H1 (cell line): ENCODE data around the gene PPP2R3C. TPM values are rescaled to one million over a fixed set of nuclear protein-coding genes. Genes with fewer than 3 reads are reported as not detected.

ENCODE experiments used
- ATF2 ChIP-seq: IDR thresholded peaks from 2 replicates; pipeline ENCODE4 v1.6.1; 2012; ENCODE audit warnings: low read length, inconsistent platforms
- CTCF ChIP-seq, 3 experiments: IDR thresholded peaks; 1 replicate in 2 of 3; 2 replicates in 1 of 3; pipeline versions ENCODE4 v1.5.1 to v1.6.1; 2011; ENCODE audit warnings: low read length in 3 of 3, mild to moderate bottlenecking in 3 of 3, inconsistent platforms in 2 of 3, low read depth in 1 of 3, moderate library complexity in 1 of 3; ENCODE audit not compliant: insufficient read depth in 1 of 3; ENCODE audit errors: control extremely low read depth in 1 of 3
- EZH2 ChIP-seq: fragments of 200-600 bp; sonication (generic); IDR thresholded peaks from 2 replicates; pipeline ENCODE4 v1.7.1; 2012; ENCODE audit warnings: low read depth, mild to moderate bottlenecking, moderate library complexity, low read length, inconsistent platforms; ENCODE audit not compliant: severe bottlenecking
- GTF2F1 ChIP-seq: IDR thresholded peaks from 2 replicates; pipeline ENCODE4 v1.6.1; 2012; ENCODE audit warnings: low read depth, low read length, improper control_type of control experiment, borderline replicate concordance
- JUN ChIP-seq: IDR thresholded peaks from 2 replicates; pipeline ENCODE4 v1.6.1; 2011; ENCODE audit warnings: low read depth, mild to moderate bottlenecking, improper control_type of control experiment, low read length
- KDM5A ChIP-seq: fragments of 200-600 bp; IDR thresholded peaks from 2 replicates; pipeline ENCODE4 v1.7.1; 2012; ENCODE audit warnings: mild to moderate bottlenecking, low read length, inconsistent platforms, mixed read lengths
- NRF1 ChIP-seq: IDR thresholded peaks from 2 replicates; pipeline ENCODE4 v1.6.1; 2011; ENCODE audit warnings: mild to moderate bottlenecking, low read depth, low read length, improper control_type of control experiment
- PHF8 ChIP-seq: fragments of 200-600 bp; sonication (generic); conservative IDR thresholded peaks from 2 replicates; pipeline ENCODE4 v1.7.1; 2012; ENCODE audit warnings: low read depth, mild to moderate bottlenecking, inconsistent platforms, low read length, moderate library complexity
- POLR2A ChIP-seq, 2 experiments: IDR thresholded peaks; 1 replicate in 1 of 2; 2 replicates in 1 of 2; pipeline ENCODE4 v1.6.1; 2011; ENCODE audit warnings: low read depth in 2 of 2, low read length in 2 of 2, mild to moderate bottlenecking in 2 of 2; ENCODE audit errors: control extremely low read depth in 1 of 2
- POU5F1 ChIP-seq: IDR thresholded peaks from 2 replicates; pipeline ENCODE4 v1.6.1; 2011; ENCODE audit warnings: low read depth, mild to moderate bottlenecking, low read length, moderate library complexity
- RAD21 ChIP-seq, 2 experiments: IDR thresholded peaks in 1 of 2; conservative IDR thresholded peaks in 1 of 2; 2 replicates each; pipeline ENCODE4 v1.6.1; 2011; ENCODE audit warnings: low read depth in 2 of 2, low read length in 2 of 2, improper control_type of control experiment in 1 of 2, inconsistent platforms in 1 of 2, mild to moderate bottlenecking in 1 of 2, moderate library complexity in 1 of 2
- RNF2 ChIP-seq: fragments of 200-900, 300-1000 bp; sonication (generic); IDR thresholded peaks from 2 replicates; pipeline ENCODE4 v1.7.1; 2016; ENCODE audit warnings: borderline replicate concordance, low read depth, mild to moderate bottlenecking, antibody characterized with exemption, low read length; ENCODE audit not compliant: poor library complexity, severe bottlenecking; ENCODE audit errors: missing control alignments
- SIRT6 ChIP-seq: IDR thresholded peaks from one replicate; pipeline ENCODE4 v1.7.1; 2012; ENCODE audit warnings: low read length, inconsistent platforms
- SIX5 ChIP-seq: IDR thresholded peaks from 2 replicates; pipeline ENCODE4 v1.6.1; 2011; ENCODE audit warnings: mild to moderate bottlenecking, low read depth, low read length
- SP4 ChIP-seq: IDR thresholded peaks from 2 replicates; pipeline ENCODE4 v1.6.1; 2012; ENCODE audit warnings: low read length, inconsistent platforms
- TAF7 ChIP-seq: optimal IDR thresholded peaks from 2 replicates; pipeline ENCODE3; 2011; ENCODE audit warnings: low read depth, mild to moderate bottlenecking, inconsistent platforms, low read length, moderate library complexity, borderline replicate concordance
- TBP ChIP-seq: IDR thresholded peaks from 2 replicates; pipeline ENCODE4 v1.6.1; 2011; ENCODE audit warnings: low read depth, low read length, improper control_type of control experiment
- USF2 ChIP-seq: IDR thresholded peaks from 2 replicates; pipeline ENCODE4 v1.6.1; 2011; ENCODE audit warnings: low read length, improper control_type of control experiment
- polyA plus RNA-seq, 7 experiments: library from polyadenylated mRNA; depleted of rRNA in 3 of 7; stranded (reverse) in 5 of 7; unstranded in 2 of 7; fragments of >200 nt in 5 of 7; fragments of 200-250 nt in 2 of 7; gene quantifications; 1 replicate in 5 of 7; 2 replicates in 1 of 7; 4 replicates in 1 of 7; pipeline versions ENCODE4 v1.2.1 to v1.2.3, GENCODE V29; 2011 to 2013; ENCODE audit warnings: missing spikeins in 2 of 7, mixed read lengths in 2 of 7
- total RNA-seq: library from RNA; stranded (reverse); fragmentation: NEBNext Ultra II Directional; extraction: Animal tissue kit (Norgen Biotek cat#: 25700); gene quantifications from 2 replicates; pipeline ENCODE4 v1.2.1, GENCODE V29; 2021

PPP2R3C gene
- total and polyA plus RNA-seq, 2 of the 8 experiments (the other 6 are each of a cell fraction or from before 2014, with no cell fraction given) = 7.1 to 26.7 TPM

- TF ChIP-seq USF2 (peak; percentile 90), SIX5 (peak; percentile 77), SIRT6 (no peak), RNF2 (no peak), RAD21 (IDR thresholded peaks at IDR 0.05 in 1 of 2, conservative IDR thresholded peaks at IDR 0.05 in 1 of 2; ENCODE audit: low read depth in 2 of 2, low read length in 2 of 2) (no peak), ATF2 (peak; percentile 64; the same call in 1 of the 2 replicates), TAF7 (peak; percentile 80), TBP (peak; percentile 90), JUN (no peak), SP4 (no peak), CTCF (IDR thresholded peaks at IDR 0.05; ENCODE audit: control extremely low read depth in 1 of 3, insufficient read depth in 1 of 3, low read depth in 1 of 3, low read length in 3 of 3) (no peak), POU5F1 (no peak), GTF2F1 (peak; percentile 69; the same call in 1 of the 2 replicates), POLR2A (IDR thresholded peaks at IDR 0.05; ENCODE audit: control extremely low read depth in 1 of 2, low read depth in 2 of 2, low read length in 2 of 2) (peak; percentile 84 to 97), KDM5A (peak; percentile 66; the same call in 1 of the 2 replicates), NRF1 (no peak), PHF8 (peak; percentile 80), EZH2 (no peak)
These were observed at the start of gene PPP2R3C, which contains the start of gene PRORP (continued) for GRCh38 chr14:35121887-35122695.
